NT2/D1 (cell line): Measurements from ENCODE around the gene IL2RA.

Experiments used
- YY1 ChIP-seq: IDR thresholded peaks from 2 replicates; pipeline ENCODE4 v1.6.1; 2011; ENCODE audit not compliant: insufficient read length, insufficient read depth
- ZNF274 ChIP-seq: IDR thresholded peaks from 2 replicates; pipeline ENCODE4 v1.6.1; 2011; ENCODE audit warnings: mild to moderate bottlenecking, low read depth, low read length

DNA sequence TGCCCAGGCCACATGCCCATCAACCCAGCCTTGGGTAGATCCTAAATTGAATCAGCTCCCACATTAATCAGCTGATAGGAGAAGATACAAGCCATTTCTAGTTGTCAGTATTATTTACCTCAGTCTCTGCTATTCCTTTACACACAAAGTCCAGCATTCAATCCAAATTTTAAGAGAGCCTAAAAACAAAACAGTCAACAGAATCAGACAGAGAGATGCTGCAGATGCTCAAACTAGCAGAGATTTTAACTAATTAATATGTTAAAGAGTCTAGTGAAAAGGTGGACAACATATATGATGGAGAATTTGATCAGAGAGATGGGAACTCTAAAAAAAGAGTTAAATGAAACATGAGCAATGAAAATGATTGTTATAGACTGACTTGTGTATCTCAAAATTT is 70.5 kb downstream of the IL2RA start:
- TF ChIP-seq YY1 (no peak), ZNF274 (no peak)
